Astrocyte (in vitro differentiated cells and primary cell): ENCODE results near the gene PPP2R3B.

Experiments used
- CTCF ChIP-seq: IDR thresholded peaks from 2 replicates; pipeline ENCODE4 v1.5.1; 2011; ENCODE audit warnings: low read depth, mild to moderate bottlenecking, inconsistent platforms, low read length, moderate library complexity; ENCODE audit not compliant: insufficient read depth
- EZH2 ChIP-seq: IDR thresholded peaks from 2 replicates; pipeline ENCODE4 v1.6.1; 2012; ENCODE audit warnings: mild to moderate bottlenecking, low read length, inconsistent platforms; ENCODE audit not compliant: insufficient read depth

GRCh38 chrX:302975-303374 lies 83.7 kb downstream of the PPP2R3B start:
- TF ChIP-seq CTCF (no peak), EZH2 (no peak)
